Fibroblast of gingiva (primary cell): ENCODE results near the gene BPNT1.
"Not testable (repeated sequence)": the region's sequence is repeated elsewhere in the genome, so short reads cannot be mapped to it uniquely, and the experiment has no call there.

ENCODE experiments used
- DNase-seq: peaks from one replicate; pipeline ENCODE4 v3.0.0-alpha.2; 2011; ENCODE audit warnings: low read depth

BPNT1 gene, protein sequence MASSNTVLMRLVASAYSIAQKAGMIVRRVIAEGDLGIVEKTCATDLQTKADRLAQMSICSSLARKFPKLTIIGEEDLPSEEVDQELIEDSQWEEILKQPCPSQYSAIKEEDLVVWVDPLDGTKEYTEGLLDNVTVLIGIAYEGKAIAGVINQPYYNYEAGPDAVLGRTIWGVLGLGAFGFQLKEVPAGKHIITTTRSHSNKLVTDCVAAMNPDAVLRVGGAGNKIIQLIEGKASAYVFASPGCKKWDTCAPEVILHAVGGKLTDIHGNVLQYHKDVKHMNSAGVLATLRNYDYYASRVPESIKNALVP

DNA sequence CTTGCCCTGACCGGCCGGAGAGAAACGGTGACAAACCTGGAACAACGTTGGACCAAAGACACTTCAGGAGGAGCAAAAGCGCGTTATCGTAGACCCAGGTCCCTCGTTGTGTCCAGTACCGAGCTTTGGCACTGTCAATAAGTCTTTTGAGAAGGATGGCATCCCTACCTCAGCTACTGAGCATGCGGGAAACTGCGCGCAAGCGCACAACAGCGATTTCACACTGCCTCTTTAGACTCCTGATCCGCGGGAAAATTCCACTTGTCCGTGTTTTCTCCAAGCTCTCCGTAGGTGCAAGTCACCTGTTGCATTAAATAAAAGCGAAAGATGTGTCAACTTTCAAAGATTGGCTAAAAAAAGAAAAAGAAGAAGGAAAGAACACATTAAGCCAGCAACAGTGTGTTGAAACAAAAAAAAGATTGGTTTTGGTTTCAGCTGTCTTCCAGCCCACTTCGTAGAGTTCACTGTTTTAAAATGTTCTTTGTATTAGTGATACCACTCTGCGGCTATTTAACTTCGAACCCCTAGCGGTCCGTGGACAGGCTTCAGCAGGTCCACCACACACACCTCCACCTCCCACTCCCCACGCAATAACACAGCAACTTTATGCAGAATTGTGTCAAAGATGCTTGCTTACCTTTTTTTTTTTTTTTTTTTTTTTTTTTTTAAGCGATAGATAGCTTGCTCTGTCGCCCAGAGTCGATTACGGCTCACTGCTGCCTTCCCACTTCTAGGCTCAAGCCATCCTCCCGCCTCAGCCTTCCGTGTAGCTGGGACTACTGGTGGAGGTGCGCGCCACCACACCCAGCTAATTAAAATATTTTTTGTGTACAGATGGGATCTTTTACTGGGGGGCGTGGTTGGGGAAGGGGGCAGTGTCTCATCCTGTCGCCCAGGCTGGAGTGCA is at the start of gene BPNT1:
Gene BPNT1 (minus strand): TSS at position 139 of the 907 bp plus-strand sequence. CDS start 9,942 bp downstream, outside the sequence.
- DNase-seq, result peak; percentile 86

DNA sequence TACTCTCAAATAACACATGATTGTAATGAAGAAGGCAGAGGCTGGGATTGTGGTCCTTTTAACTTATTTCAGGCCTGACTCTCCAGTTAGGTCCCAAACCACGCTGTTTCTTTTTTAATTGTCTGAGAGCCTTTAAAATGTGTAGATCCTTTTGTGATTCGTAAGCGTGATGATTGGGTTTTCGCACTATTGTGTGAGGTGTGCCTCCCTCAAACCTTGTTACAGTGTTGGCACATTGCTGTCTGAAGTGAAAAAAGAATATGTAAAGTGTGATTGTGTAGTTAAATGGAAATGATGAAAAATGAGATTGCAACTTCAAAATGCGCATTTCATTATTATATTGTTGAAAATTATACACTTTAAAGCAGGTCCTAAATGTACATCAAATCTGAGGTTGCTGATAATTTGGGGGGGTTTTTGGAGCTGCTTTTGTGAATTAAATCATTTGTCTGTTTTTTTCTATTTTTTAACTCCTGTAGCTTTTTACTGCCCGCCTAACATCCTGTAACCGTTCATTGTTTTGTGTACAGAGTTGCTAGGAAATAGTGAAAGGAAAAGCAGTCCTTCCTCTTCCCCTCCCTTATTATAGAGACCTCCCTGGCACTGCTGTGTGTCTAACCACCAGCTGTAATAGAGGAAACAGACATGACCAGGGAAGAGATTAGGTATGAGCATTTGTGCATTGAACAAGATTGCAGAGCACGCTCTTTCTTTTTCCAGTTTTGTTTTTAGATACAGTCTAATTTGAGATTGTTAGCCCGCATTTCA is 47.6 kb upstream of the BPNT1 start:
- DNase-seq, result no peak

DNA sequence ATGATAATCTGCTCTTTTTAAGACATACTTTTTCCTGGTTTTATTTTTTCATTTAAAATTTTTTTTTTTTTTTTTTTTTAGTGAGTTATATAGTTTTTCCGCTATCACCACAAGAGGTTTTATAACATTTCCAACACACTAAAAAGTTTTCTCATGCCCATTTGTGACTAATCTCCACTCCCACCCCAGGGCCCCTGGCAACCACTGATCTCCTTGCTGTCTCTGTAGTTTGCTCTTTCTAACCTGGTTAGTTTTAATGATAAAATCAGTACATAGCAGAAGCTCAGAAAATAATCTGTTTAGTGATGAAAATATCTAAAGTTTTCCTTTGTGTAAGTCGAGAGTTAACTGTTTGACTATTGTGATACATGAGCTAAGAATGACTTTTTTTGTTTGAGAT is 46.2 kb upstream of the BPNT1 start:
- DNase-seq, result no peak

DNA sequence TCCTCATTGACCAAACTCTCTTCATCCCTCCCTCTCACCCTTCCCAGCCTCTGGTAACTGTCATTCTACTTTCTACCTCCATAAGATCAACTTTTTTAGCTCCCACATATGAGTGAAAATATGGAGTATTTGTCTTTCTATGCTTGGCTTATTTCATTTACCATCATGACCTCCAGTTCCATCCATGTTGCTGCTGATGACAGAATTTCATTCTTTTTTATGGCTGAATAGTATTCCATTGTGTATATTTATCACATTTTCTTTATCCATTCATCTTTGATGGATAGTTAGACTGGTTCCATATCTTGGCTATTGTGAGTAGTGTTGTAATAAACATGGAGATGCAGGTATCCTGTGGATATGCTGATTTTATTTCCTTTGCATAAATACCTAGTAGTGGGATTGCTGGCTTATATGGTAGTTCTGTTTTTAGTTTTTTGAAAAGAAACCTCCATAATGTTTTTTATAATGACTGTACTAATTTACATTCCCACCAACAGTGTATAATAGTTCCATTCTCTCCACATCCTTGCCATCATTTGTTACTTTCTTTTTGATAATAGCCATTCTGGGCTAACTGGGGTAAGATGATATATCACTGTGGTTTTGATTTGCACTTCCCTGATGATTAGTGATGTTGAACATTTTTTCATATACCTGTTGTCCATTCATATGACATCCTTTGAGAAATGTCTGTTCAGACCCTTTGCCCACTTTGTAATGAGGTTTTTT is 40.1 kb upstream of the BPNT1 start:
- DNase-seq, result no peak

DNA sequence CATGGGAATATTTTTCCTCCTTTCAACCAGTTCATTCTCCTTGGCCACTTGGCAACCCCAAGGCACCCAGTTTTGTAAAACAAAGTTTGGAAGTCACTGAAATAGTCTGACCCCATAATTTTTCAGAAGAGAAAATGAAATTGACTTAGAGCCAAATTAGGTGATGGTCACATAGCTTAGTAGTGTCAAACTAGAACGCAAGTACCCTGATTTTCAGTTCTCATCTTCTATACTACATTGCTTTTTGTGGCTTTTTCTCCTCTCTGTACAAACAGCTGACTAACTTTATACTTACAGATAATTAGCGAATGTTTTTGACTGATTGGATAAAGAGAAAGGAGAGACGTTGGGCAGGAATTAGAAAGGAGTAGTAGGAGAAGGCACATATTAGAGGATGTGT is 37.5 kb upstream of the BPNT1 start:
- no peak for DNase-seq

DNA sequence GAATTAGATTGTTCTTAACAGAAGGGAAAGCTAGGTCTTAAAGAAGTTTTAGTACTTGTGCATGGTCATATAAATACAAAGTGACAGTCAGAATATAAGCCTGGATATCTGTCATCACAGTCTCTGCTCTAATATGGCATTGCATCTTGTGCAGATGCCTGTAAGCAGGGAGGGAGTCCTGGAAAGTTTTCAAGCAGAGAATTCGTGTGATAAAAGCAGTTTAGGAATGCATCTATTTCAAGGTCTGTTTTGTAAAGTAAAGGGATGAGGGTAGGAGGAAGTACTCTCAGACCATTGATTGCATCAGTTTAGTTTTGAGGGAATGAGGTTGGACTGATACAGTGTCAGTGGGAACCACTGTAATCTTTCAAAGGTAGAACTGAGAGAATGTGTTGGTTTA is 35.0 kb upstream of the BPNT1 start:
- DNase-seq, result peak; percentile 4

DNA sequence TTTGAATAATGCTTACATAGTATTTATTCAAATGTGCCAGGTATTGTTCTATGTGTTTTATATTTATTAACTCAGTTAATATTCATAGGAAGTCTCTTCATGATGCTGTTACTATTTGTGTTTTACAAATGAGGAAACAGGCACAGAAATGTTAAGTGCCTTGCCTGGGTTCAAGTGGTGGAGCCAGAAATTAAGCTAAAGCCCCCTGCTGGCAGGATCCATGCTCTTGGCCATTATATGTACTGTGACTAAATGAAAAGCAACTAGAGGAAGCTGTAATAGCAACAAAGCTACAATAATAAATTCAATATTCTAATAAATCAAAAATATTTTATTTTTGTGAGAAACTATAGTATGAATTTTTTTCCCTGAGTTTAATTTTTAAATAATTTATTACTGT is 34.3 kb upstream of the BPNT1 start:
- no peak for DNase-seq

DNA sequence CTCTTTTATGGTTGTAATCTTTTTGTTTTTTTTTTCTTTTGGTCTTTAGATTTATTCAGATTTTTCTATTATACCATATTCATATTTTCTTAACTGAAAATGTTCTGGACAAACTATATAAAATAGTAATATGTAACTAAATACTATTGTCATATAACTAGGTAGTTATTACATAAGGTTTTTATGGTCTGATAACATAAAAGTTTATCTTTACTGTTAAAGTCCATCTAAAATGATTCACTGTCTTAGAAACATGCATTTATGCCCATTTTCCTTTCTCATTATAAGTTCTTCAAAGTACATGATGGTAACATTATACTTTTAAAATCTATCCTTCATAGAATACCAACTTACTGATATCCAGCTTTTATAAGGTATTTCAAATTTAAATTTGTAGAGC is 33.5 kb upstream of the BPNT1 start:
- DNase-seq, result no peak

DNA sequence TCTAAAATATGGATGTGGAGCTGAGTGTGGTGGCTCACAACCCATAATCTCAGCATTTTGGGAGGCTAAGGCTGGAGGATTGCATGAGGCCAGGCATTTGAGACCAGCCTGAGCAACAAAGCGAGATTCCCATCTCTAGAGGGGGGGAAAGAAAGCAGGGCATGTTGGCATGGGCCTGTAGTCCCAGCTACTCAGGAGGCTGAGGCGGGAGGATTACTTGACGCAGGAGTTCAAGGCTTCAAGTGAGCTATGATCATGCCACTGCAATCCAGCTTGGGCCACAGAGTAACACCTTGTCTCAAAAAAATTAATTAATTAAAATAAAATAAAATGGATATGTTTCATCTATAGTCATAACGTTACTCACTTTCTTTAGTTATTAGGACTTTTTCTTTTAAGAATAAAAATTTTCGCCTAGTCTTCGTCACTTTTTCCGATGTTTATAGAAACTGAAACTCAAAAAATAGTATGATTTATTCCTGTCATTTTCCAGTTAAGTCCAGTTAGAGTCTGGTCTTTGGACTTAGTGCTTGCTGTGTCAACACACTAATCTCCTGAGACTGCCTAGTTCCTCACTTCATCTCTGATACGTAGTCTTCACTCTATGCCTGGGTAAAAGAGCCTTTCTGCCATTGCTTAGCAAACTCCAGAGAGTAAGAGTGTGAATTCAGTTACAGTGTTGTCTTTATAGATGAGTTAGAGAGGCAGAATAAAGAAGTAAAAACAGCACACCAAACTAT is 32.4 kb upstream of the BPNT1 start:
- no peak for DNase-seq

DNA sequence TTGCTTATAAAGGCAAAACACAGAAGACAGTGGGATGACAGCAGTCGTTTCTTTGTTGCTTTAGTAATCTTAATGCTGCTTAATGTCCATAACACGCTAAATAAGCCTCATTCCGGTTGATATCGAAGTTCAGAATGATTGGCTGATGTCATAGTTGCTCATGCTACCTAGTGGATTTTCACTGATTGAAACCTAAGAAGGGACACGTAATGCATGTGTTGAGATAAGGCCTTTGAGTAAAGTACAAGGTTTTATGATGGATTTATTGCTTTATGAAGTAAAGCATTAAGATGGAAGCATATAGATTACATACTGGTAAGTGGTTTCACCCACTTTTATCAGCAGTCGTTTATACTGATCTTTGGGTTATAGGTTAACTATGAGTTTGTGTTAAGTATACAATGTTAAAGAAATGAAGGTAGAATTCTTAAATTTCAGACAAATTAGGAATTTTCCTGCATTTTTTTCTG is 29.5 kb upstream of the BPNT1 start:
- DNase-seq, result no peak

DNA sequence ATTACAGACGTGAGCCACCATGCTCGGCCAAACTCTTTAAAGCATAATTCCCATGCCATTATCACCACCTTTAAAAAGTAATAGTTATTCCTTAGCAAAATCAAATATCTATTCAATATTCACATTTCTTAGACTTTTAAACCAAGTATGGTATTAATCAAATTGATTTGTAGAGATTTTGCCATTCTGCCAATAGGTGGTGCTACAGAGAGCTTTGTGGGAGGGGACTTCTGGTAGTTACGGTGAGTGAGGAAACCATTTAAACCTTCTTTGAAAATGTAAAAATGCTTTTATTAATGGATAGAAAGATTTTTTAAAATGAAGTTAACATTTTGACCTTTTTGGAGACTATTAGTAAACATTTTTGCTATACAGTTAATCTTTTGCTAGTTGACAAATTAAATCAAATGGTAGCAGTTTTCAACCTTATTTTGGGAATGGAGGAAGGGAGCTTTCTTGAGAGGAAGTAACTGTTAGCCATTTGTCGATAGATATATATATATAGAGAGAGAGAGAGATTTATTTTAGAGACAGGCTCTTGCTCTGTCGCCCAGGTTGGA is 23.6 kb upstream of the BPNT1 start:
- peak; percentile 15 for DNase-seq

DNA sequence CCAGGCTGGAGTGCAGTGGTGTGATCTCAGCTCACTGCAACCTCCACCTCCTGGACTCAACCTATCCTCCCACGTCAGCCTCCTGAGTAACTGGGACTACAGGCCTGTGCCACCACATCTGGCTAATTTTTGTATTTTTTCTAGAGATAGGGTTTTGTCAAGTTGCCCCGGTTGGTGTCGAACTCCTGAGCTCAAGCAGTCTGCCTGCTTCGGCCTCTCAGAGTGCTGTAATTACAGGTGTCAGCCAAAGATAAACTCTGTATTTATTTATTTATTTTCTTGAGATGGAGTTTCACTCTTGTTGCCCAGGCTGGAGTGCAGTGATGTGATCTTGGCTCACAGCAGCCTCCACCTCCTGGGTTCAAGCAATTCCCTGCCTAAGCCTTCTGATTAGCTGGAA is 23.0 kb upstream of the BPNT1 start:
- DNase-seq, result not testable (repeated sequence)

DNA sequence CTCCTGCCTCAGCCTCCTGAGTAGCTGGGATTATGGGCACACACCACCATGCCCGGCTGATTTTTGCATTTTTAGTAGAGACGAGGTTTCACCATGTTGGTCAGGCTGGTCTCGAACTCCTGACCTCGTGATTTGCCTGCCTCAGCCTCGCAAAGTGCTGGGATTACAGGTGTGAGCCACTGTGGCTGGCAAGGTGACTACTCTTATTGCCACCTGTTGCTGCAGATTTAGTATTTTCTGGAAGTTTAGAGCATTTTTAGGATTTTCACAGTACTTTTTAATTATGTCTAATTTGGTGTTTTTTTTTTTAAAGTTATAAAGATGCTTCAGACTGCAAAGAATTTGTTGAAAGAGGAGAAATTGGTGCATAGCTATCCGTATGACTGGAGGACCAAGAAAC is 20.9 kb upstream of the BPNT1 start:
- not testable (repeated sequence) for DNase-seq

DNA sequence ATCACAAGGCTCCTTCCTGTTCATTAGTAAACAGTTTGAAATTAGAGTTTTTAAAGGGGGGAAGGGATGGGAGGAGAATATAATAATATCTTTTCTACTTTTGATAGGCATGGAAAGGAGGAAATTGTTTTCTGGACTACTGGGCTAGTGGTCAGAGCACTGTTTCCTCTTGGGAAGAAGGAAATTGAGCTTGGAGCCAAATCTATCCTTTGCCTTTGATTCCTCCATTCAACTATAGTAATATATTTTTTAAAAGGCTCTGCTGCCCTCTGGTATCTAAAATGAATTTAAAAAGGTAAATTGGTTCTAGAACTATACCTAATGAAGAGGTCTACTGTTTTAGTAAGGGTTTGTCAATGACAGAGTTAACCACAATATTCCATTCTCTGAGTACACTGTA is 10.2 kb upstream of the BPNT1 start:
- no peak for DNase-seq

DNA sequence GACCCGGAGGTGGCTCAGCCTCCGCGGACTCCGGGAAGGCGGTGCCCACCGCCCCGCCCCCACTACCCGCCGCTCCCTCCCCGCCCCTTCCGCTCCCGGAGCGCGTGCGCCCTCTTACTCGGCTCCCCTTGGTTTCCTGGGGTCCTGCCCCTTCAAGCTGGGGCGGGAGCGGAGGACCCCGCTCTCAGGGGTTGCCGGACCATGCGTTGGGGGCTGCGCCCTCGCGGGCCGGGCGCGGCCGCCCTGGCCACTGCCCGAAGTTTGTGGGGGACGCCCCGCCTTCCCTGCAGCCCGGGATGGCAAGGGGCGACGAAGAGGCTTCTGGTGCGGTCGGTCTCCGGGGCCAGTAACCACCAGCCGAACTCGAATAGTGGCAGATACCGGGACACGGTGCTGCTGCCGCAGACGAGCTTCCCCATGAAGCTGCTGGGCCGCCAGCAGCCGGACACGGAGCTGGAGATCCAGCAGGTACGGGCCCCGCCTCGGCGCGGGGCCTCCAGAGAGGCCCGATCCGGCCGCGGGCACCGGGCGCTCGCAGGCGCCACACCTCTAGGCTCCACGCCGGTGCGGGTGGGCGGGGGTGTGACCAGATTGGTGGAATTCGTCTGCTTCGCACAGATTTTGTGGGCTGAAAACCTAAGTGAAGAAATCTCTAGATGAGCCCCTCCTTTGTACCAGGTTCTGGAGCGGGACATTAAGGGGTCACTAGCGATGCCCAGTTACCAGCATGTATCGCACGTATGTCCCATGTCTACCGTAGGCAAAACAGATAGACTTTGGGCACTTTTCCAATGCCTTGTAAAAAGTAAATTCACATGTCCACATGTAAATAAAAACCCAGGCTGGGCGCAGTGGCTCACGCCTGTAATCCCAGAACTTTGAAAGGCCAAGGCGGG is 4.7 kb upstream of the BPNT1 start, which contains the start of gene IARS2:
Gene IARS2 (plus strand): TSS at position 117 of the 896 bp plus-strand sequence. CDS start 85 bp downstream, at position 202.
- peak; percentile 80 for DNase-seq

DNA sequence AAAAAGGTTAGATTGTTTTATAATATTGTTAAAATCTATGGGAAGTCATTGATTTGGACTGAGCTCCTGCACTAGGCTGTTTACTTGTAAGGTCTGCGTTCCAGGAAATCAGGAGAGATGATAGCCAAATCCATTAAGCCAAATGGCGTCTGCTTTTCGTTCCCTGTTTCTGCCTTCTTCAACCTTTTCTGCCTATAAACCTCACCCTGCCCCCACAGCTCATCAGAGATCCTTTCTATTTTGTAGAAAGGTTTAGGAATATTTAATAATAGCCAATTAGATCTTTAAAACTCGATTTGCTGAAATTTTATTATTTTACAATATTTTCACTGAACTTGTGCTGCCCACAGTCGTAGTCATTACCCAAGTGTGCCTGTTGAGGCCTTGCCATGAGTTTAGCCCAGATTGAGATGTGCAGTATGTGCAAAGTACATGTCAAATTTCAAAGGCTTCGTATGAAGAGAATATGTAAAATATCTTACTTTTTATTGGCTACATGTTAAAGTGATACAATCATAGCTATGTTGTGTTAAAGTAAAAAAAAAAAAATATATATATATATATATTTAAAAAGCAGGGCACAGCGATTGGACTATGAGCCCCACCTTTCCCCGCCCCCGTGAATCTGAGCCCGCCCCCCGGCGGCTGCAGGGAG is 3.9 kb upstream of the BPNT1 start:
- DNase-seq, result no peak

DNA sequence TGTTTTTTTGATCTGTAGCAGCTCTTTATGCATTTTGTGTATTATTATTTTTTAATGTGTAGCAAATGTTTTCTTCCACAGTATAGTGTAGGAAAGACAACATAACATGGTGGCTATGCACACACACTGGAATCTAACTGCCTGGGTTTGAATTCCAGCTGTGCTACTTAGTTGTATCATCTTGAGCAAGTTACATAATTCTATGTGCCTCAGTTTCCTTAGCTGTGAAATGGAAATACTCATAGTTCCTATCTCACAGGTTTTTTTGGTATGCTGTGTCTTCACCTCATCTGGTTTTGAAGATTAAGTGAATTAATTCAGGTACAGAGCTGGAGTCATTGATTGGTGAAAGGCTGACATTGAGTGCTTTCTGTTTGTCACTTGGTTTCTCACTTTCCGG is 3.1 kb upstream of the BPNT1 start:
- DNase-seq, result no peak

DNA sequence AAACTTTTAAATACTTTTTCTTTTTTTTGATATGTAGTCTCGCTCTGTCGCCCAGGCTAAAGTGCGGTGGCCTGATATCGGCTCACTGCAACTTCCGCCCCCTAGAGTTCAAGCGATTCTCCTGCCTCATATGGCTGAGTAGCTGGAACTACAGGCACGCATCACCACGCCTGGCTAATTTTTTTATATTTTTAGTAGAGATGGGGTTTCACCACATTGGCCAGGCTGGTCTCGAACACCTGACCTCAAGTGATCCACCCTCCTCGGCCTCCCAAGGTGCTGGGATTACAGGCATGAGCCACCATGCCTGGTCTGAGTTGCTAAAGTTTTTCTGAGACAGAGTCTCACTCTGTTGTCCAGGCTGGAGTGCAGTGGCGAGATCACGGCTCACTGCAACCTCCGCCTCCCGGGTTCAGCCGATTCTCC is 3.3 kb downstream of the BPNT1 start:
- DNase-seq, result not testable (repeated sequence)

DNA sequence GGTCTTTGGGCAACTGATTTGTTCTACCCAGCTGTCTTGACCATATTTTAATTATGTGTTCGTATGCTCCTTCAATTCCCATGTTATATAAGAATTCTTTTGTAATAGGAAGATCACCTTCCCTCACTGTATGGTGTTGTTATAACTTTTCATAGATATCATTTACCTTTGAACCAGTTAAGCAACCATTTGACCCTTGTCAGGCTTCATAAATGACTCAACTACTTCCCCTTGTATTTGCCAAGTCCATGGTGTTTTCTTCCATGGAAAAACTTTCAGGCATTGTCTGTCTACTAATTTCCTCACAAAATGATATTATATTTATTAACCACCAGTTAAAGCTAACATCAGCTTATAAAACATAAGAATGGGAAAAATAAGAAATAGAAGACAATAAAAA is 5.1 kb downstream of the BPNT1 start:
- peak; percentile 3 for DNase-seq
